ENCODE measurements around the gene DSCAM. TPM values are rescaled to one million over a fixed set of nuclear protein-coding genes. Genes with fewer than 3 reads are reported as not detected.

DSCAM gene
- total RNA-seq, 1 donor from 2014 or later, result 2.7 TPM

DNA sequence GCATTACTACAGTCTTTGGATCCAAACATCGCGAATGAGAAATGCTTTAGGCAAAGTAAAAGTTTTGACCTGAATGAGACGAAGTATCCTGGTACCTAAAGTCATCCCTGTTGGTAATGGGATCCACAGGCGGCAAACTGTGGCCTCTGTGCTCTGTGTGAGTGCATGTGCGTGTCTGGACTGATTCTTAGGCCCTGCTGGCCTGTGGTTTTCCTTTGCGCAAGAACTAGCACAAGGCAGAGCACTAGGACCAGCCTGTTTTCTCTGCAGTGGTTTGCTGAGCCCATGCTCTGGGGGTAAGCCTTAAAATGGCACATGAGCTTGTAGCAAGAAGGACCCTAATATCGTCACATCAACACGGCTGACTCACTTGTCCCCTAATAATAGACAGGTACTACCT lies 251.2 kb downstream of the DSCAM start:
- no peak for DNase-seq (ENCODE audit: low spot score, unreplicated experiment)
- Mint-ChIP-seq H3K9me3 (ENCODE audit: low read depth) (peaks cover 10% of the 10 kb centered on the region), H3K4me1 (ENCODE audit: low read depth) (no peaks in the 10 kb centered on the region), H3K4me3 (ENCODE audit: low read depth) (no peak overlapping the region), H3K27ac (no peak overlapping the region), H3K36me3 (ENCODE audit: insufficient read depth) (no peaks in the 10 kb centered on the region), H3K27me3 (no peaks in the 10 kb centered on the region)
- TF ChIP-seq, protein P1, sequence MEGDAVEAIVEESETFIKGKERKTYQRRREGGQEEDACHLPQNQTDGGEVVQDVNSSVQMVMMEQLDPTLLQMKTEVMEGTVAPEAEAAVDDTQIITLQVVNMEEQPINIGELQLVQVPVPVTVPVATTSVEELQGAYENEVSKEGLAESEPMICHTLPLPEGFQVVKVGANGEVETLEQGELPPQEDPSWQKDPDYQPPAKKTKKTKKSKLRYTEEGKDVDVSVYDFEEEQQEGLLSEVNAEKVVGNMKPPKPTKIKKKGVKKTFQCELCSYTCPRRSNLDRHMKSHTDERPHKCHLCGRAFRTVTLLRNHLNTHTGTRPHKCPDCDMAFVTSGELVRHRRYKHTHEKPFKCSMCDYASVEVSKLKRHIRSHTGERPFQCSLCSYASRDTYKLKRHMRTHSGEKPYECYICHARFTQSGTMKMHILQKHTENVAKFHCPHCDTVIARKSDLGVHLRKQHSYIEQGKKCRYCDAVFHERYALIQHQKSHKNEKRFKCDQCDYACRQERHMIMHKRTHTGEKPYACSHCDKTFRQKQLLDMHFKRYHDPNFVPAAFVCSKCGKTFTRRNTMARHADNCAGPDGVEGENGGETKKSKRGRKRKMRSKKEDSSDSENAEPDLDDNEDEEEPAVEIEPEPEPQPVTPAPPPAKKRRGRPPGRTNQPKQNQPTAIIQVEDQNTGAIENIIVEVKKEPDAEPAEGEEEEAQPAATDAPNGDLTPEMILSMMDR (IDR thresholded peaks at IDR 0.05; ENCODE audit: unreplicated experiment), result no peak

- no peaks in the 10 kb centered on the region for H3K27me3 Mint-ChIP-seq
- H3K9me3 Mint-ChIP-seq (ENCODE audit: low read depth), result peaks cover 4% of the 10 kb centered on the region
- H3K36me3 Mint-ChIP-seq (ENCODE audit: insufficient read depth), result no peaks in the 10 kb centered on the region
- no peaks in the 10 kb centered on the region for H3K4me1 Mint-ChIP-seq (ENCODE audit: low read depth)
- TF ChIP-seq, protein P1 (IDR thresholded peaks at IDR 0.05; ENCODE audit: unreplicated experiment), result no peak
- no peak overlapping the region for H3K4me3 Mint-ChIP-seq (ENCODE audit: low read depth)
- no peak for DNase-seq (ENCODE audit: low spot score, unreplicated experiment)
- no peak overlapping the region for H3K27ac Mint-ChIP-seq
Observed at GRCh38 chr21:40587736-40588346, 259.1 kb downstream of the DSCAM start.

GRCh38 chr21:40586575-40586974 lies 260.4 kb downstream of the DSCAM start:
- Mint-ChIP-seq H3K9me3 (ENCODE audit: low read depth) (peaks cover 4% of the 10 kb centered on the region), H3K4me1 (ENCODE audit: low read depth) (no peaks in the 10 kb centered on the region), H3K4me3 (ENCODE audit: low read depth) (no peak overlapping the region), H3K27me3 (no peaks in the 10 kb centered on the region), H3K27ac (no peak overlapping the region), H3K36me3 (ENCODE audit: insufficient read depth) (no peaks in the 10 kb centered on the region)
- DNase-seq (ENCODE audit: low spot score, unreplicated experiment), result no peak
- TF ChIP-seq, protein P1 (IDR thresholded peaks at IDR 0.05; ENCODE audit: unreplicated experiment), result no peak

- DNase-seq (ENCODE audit: low spot score, unreplicated experiment), result no peak
- peak overlapping the region; percentile 76 for H3K4me3 Mint-ChIP-seq (ENCODE audit: low read depth)
- H3K4me1 Mint-ChIP-seq (ENCODE audit: low read depth), result peaks cover 17% of the 10 kb centered on the region
- TF ChIP-seq, protein P1 (IDR thresholded peaks at IDR 0.05; ENCODE audit: unreplicated experiment), result no peak
- H3K27ac Mint-ChIP-seq, result peak overlapping the region; percentile 98
- no peaks in the 10 kb centered on the region for H3K9me3 Mint-ChIP-seq (ENCODE audit: low read depth)
- H3K27me3 Mint-ChIP-seq, result no peaks in the 10 kb centered on the region
- H3K36me3 Mint-ChIP-seq (ENCODE audit: insufficient read depth), result no peaks in the 10 kb centered on the region
Observed at GRCh38 chr21:40577285-40578043, 269.5 kb downstream of the DSCAM start.

- Mint-ChIP-seq H3K27me3 (no peaks in the 10 kb centered on the region), H3K9me3 (ENCODE audit: low read depth) (no peaks in the 10 kb centered on the region), H3K27ac (no peak overlapping the region), H3K4me3 (ENCODE audit: low read depth) (no peak overlapping the region), H3K36me3 (ENCODE audit: insufficient read depth) (no peaks in the 10 kb centered on the region), H3K4me1 (ENCODE audit: low read depth) (peaks cover 16% of the 10 kb centered on the region)
- no peak for DNase-seq (ENCODE audit: low spot score, unreplicated experiment)
- TF ChIP-seq, protein P1 (IDR thresholded peaks at IDR 0.05; ENCODE audit: unreplicated experiment), result no peak
Observed at GRCh38 chr21:40575976-40576375, 271.0 kb downstream of the DSCAM start.
